Measurements from ENCODE around the gene NALCN. TPM values are rescaled to one million over a fixed set of nuclear protein-coding genes. Genes with fewer than 3 reads are reported as not detected.

The NALCN gene
- total RNA-seq, 4 donors from 2014 or later: 0.32 to 0.41 TPM; not detected in 2

GRCh38 chr13:101331731-101332130 is 84.6 kb downstream of the NALCN start:
- TF ChIP-seq POLR2AphosphoS5 (IDR thresholded peaks at IDR 0.05) (no peak), EP300 (IDR thresholded peaks at IDR 0.05; ENCODE audit: low read depth) (no peak), POLR2A (IDR thresholded peaks at IDR 0.05) (no peak), CTCF (IDR thresholded peaks at IDR 0.05) (no peak)
- WGBS, 2 donors (ENCODE audit: low coverage in 1 of 2): 62 to 73% methylated on average over 2 of the region's 2 CpGs
- DNase-seq: no peak
- in situ Hi-C loops (cut with MboI; ENCODE audit: low pct_ligation_motif_present in 1 of 4, low pct_unique_long_range_greater_than_20kb in 1 of 4, low sequenced_read_pairs in 3 of 4) (no loop called here), intact Hi-C loops (cut with DNase I; ENCODE audit: low total_unique reads) (no loop called here)
- Histone ChIP-seq H3K4me3 (no peak overlapping the region), H3K36me3 (no peaks in the 10 kb centered on the region), H3K27me3 (no peaks in the 10 kb centered on the region), H3K4me1 (no peaks in the 10 kb centered on the region), H3K27ac (no peak overlapping the region), H3K9me3 (no peaks in the 10 kb centered on the region)

- no peak overlapping the region for H3K4me3 ChIP-seq
- no peak overlapping the region for H3K27ac ChIP-seq
- no peak for DNase-seq
- no peaks in the 10 kb centered on the region for H3K4me1 ChIP-seq
- no peaks in the 10 kb centered on the region for H3K9me3 ChIP-seq
- WGBS, 2 donors (ENCODE audit: low coverage in 1 of 2): 17 to 33% methylated on average over 3 of the region's 3 CpGs
- no peaks in the 10 kb centered on the region for H3K27me3 ChIP-seq
- in situ Hi-C loops (cut with MboI; ENCODE audit: low pct_ligation_motif_present in 1 of 4, low pct_unique_long_range_greater_than_20kb in 1 of 4, low sequenced_read_pairs in 3 of 4): no loop called here
- no peak for TF ChIP-seq POLR2A (IDR thresholded peaks at IDR 0.05)
- TF ChIP-seq POLR2AphosphoS5 (IDR thresholded peaks at IDR 0.05): no peak
- no peak for TF ChIP-seq EP300 (IDR thresholded peaks at IDR 0.05; ENCODE audit: low read depth)
- TF ChIP-seq CTCF (IDR thresholded peaks at IDR 0.05): no peak
- no peaks in the 10 kb centered on the region for H3K36me3 ChIP-seq
- intact Hi-C loops (cut with DNase I; ENCODE audit: low total_unique reads): no loop called here
These were observed 88.4 kb downstream of the NALCN start for GRCh38 chr13:101327871-101328270.

- in situ Hi-C loops (cut with MboI; ENCODE audit: low pct_ligation_motif_present in 1 of 4, low pct_unique_long_range_greater_than_20kb in 1 of 4, low sequenced_read_pairs in 3 of 4): no loop called here
- DNase-seq: no peak
- H3K27me3 ChIP-seq: no peaks in the 10 kb centered on the region
- no peak overlapping the region for H3K27ac ChIP-seq
- no peaks in the 10 kb centered on the region for H3K36me3 ChIP-seq
- no peaks in the 10 kb centered on the region for H3K4me1 ChIP-seq
- H3K4me3 ChIP-seq: no peak overlapping the region
- no peaks in the 10 kb centered on the region for H3K9me3 ChIP-seq
- intact Hi-C loops (cut with DNase I; ENCODE audit: low total_unique reads): no loop called here
- WGBS, 2 donors (ENCODE audit: low coverage in 1 of 2): 54 to 70% methylated on average over 2 to 4 of the region's 4 CpGs
- TF ChIP-seq POLR2AphosphoS5 (IDR thresholded peaks at IDR 0.05) (no peak), POLR2A (IDR thresholded peaks at IDR 0.05) (no peak), CTCF (IDR thresholded peaks at IDR 0.05) (no peak), EP300 (IDR thresholded peaks at IDR 0.05; ENCODE audit: low read depth) (no peak)
These were observed 89.6 kb downstream of the NALCN start for GRCh38 chr13:101326710-101327109.

GRCh38 chr13:101325423-101325822 is 90.9 kb downstream of the NALCN start:
- no peak overlapping the region for H3K4me3 ChIP-seq
- no peak overlapping the region for H3K27ac ChIP-seq
- DNase-seq: no peak
- H3K9me3 ChIP-seq: no peaks in the 10 kb centered on the region
- 7 to 33% methylated on average over 2 to 3 of the region's 3 CpGs for WGBS, 2 donors (ENCODE audit: low coverage in 1 of 2)
- H3K4me1 ChIP-seq: no peaks in the 10 kb centered on the region
- intact Hi-C loops (cut with DNase I; ENCODE audit: low total_unique reads) (no loop called here), in situ Hi-C loops (cut with MboI; ENCODE audit: low pct_ligation_motif_present in 1 of 4, low pct_unique_long_range_greater_than_20kb in 1 of 4, low sequenced_read_pairs in 3 of 4) (no loop called here)
- no peak for TF ChIP-seq POLR2A (IDR thresholded peaks at IDR 0.05)
- no peaks in the 10 kb centered on the region for H3K36me3 ChIP-seq
- H3K27me3 ChIP-seq: no peaks in the 10 kb centered on the region

- H3K4me1 ChIP-seq: no peaks in the 10 kb centered on the region
- in situ Hi-C loops (cut with MboI; ENCODE audit: low pct_ligation_motif_present in 1 of 4, low pct_unique_long_range_greater_than_20kb in 1 of 4, low sequenced_read_pairs in 3 of 4) (no loop called here), intact Hi-C loops (cut with DNase I; ENCODE audit: low total_unique reads) (no loop called here)
- no peaks in the 10 kb centered on the region for H3K27me3 ChIP-seq
- H3K27ac ChIP-seq: no peak overlapping the region
- no peak overlapping the region for H3K4me3 ChIP-seq
- no peaks in the 10 kb centered on the region for H3K36me3 ChIP-seq
- no peak for TF ChIP-seq POLR2AphosphoS5 (IDR thresholded peaks at IDR 0.05)
- no peak for TF ChIP-seq CTCF (IDR thresholded peaks at IDR 0.05)
- TF ChIP-seq POLR2A (IDR thresholded peaks at IDR 0.05): no peak
- no peak for TF ChIP-seq EP300 (IDR thresholded peaks at IDR 0.05; ENCODE audit: low read depth)
- no peaks in the 10 kb centered on the region for H3K9me3 ChIP-seq
- DNase-seq: no peak
These were observed 92.7 kb downstream of the NALCN start for GRCh38 chr13:101323601-101324000.
